ENCODE results near the gene CLEC6A. TPM values are rescaled to one million over a fixed set of nuclear protein-coding genes. Genes with fewer than 3 reads are reported as not detected.

The CLEC6A gene
- total RNA-seq, 2 experiments from 2014 or later = not detected

DNA sequence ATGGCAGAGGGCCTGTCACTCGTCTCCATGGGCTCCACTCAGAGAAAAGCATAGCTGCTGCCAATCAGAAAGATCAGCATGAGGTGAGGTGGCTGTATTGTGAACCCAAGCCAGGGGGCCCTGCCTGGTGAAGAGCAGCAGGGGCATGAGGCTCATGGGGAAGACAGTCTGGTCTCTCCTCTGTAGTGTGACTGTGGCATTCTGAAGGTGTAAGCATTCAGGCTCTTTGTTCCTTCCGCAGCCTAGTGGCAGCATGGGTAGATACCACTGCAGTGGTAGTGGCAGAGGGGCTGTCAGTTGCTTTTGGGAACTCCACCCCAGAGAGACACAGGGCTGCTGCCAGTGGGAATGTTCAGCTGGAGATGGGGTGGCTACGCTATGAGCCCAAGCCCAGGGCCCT lies 52.5 kb downstream of the CLEC6A start:
- no peak overlapping the region for H3K27ac Mint-ChIP-seq
- ATAC-seq (ENCODE audit: low read depth) (no peak), DNase-seq (no peak)
- no peaks in the 10 kb centered on the region for H3K9me3 Mint-ChIP-seq
- POLR2A ChIA-PET = no interaction called here
- H3K36me3 Mint-ChIP-seq = peaks cover 4% of the 10 kb centered on the region
- H3K4me1 Mint-ChIP-seq = peaks cover 2% of the 10 kb centered on the region
- H3K27me3 Mint-ChIP-seq = peaks cover 32% of the 10 kb centered on the region
- H3K4me3 Mint-ChIP-seq = no peak overlapping the region

DNA sequence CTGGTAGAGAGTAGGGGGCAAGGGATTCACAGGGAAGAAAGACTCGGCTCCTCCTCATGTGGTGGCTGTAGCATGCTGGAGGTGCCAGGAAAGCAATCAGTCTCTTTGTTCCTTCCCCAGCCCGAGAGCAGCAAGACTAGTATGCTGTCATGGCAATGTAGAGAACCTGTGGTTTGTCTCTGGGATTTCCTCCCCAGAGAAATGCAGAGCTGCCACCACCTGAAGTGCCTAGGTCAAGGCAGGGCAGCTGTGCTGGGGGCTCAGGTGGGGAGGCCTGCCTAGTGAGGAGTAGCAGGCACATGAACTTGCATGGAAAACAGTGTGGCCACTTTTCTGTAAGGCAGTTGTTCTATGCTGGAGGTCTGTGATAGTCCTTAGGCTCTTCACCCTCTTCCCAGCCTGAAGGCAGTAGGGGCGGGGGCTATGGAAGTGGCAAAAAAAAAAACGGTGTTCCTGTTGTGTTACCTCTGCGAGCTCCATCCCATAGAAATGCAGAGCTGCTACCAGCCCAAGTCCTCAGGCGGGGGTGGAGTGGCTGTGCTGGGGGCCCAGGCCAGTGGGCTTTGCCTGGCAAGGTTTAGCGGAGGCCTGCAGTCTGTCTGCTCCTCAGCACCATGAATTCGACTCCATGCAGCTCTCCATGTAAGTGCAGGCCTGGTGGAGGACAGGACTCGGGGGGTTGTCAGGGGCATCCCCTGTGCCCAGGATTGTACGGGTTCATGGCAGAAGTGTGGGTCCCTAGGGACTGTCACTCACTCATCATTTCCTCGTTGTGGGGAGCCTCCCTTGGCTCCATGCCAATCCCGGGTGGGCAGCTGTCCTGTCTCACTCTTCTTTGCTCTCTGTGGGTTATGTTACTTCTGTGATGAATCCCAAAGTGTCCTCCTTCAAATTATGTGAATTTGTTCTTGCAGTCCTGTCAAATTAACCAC lies 53.4 kb downstream of the CLEC6A start:
- Mint-ChIP-seq H3K4me3 (no peak overlapping the region), H3K9me3 (no peaks in the 10 kb centered on the region), H3K27ac (no peak overlapping the region), H3K36me3 (peaks cover 4% of the 10 kb centered on the region), H3K27me3 (peaks cover 38% of the 10 kb centered on the region), H3K4me1 (peaks cover 5% of the 10 kb centered on the region)
- POLR2A ChIA-PET = no interaction called here
- no peak for ATAC-seq (ENCODE audit: low read depth)
- DNase-seq = no peak

DNA sequence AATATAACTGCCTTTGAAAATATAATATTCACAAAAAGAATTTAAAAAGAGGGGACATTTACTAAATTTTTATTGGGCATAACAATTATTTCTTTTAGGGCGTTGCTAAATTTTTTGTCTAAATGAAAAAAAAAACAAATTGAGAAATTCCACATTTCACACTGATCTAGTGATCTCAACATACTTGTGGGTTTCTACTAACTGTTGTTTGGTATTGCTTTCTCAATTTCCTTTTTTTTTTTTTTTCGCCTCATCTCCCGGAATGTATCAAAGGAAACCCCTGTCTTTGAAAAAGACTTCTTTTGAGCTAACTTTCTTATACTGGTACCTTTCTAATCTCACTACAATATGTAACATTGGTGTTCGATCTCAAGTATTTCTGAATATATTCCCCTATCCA lies 57.5 kb downstream of the CLEC6A start, which contains the start of gene CLEC4D:
TSS of gene CLEC4D (plus strand) at position 248 of the 400 bp plus-strand sequence. CDS start 230 bp downstream, outside the sequence.
- peaks cover 47% of the 10 kb centered on the region for H3K27me3 Mint-ChIP-seq
- H3K4me1 Mint-ChIP-seq = peaks cover 5% of the 10 kb centered on the region
- DNase-seq (no peak), ATAC-seq (ENCODE audit: low read depth) (no peak)
- no peak within 1 kb of the TSS for H3K27ac Mint-ChIP-seq
- H3K9me3 Mint-ChIP-seq = no peaks in the 10 kb centered on the region
- no peak within 1 kb of the TSS for H3K4me3 Mint-ChIP-seq
- no peaks in the 10 kb centered on the region for H3K36me3 Mint-ChIP-seq
- POLR2A ChIA-PET = no interaction called here

DNA sequence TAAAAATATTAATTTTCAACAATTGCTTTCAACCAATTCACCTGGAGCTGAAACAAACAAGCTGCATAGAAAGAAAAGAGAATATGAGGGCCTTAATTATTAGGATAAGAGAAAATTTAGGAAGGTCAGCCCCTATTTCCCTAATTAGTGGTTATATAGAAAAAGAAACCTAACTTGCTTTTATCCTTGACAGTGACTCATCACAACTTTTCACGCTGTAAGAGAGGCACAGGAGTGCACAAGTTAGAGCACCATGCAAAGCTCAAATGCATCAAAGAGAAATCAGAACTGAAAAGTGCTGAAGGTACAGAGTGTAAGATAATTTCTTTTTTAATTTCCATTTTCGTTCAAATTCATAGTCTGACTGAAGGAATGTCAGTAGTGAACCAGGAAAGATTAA lies 62.2 kb downstream of the CLEC6A start:
- Mint-ChIP-seq H3K9me3 (no peaks in the 10 kb centered on the region), H3K27me3 (peaks cover 79% of the 10 kb centered on the region), H3K36me3 (no peaks in the 10 kb centered on the region), H3K4me1 (peaks cover 3% of the 10 kb centered on the region), H3K4me3 (no peak overlapping the region), H3K27ac (no peak overlapping the region)
- DNase-seq (no peak), ATAC-seq (ENCODE audit: low read depth) (no peak)
- POLR2A ChIA-PET = no interaction called here

DNA sequence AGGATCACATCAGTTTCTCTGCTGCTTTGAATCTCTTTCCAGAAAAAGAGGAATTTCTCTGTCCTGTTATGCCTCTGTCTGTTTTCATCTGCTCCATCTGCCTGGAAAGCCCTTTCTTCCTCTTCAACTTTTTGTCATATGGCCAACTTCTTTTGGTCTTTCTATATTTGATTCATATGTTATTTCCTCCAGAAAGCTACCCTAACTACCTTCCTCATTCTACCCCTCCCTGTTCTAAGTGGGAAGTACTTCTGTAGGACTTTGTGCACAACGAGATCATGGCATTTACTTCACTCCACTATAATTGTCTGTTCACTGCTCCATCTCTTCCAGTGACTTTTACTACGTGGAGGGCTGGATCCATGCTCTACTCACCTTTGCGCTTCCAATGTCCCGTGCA lies 63.4 kb downstream of the CLEC6A start:
- H3K4me1 Mint-ChIP-seq = no peaks in the 10 kb centered on the region
- POLR2A ChIA-PET = no interaction called here
- no peak for ATAC-seq (ENCODE audit: low read depth)

DNA sequence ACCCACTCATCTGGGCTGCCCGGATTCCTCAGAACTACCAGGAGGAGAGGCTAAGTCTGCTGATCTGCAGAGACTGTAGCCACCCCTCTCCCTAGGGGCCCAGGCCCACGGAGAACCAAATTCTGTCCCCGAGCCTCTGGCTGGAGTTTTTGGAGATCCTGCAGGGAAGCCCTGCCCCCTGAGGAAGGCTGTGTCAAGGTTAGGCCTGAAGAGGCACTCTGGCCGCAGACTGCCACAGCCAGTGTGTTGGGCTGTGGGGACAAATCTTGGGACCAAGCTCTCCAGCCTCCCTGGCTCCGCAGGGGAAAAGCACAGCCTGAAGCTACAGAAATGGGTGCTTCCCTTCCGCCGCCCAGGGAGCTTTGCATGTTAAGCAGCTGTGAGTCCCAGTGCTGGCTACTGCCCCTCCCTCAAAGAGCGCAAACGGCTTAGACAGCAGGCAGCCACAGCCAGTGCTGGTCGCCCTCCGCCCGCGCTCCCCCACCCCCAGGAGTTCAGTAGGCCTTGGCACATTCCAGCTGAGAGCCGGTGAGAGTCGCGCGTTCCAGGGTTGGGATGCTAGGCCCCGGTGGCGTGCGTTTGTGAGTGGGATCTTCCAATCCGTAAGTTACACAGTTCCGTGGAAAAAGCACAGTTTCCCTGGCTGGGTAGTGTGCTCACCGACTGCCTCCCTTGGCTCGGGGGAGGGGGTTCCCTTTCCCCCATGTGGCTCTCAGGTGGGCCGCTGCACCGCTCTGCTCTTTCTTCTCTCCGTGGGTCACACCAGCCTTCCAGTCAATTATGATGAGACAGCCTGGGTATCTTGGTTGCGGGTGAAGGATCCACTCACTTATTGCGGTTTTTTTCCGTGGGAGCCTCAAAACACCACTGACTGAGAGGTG lies 71.7 kb downstream of the CLEC6A start:
- Mint-ChIP-seq H3K36me3 (peaks cover 2% of the 10 kb centered on the region), H3K4me1 (no peaks in the 10 kb centered on the region), H3K27ac (no peak overlapping the region), H3K9me3 (peaks cover 10% of the 10 kb centered on the region), H3K4me3 (no peak overlapping the region), H3K27me3 (peaks cover 49% of the 10 kb centered on the region)
- ATAC-seq (ENCODE audit: low read depth) (no peak), DNase-seq (no peak)
- POLR2A ChIA-PET = no interaction called here

More for the DNA sequence above, 63.4 kb downstream of the CLEC6A start:
- Mint-ChIP-seq H3K36me3 (no peaks in the 10 kb centered on the region), H3K27ac (no peak overlapping the region), H3K9me3 (no peaks in the 10 kb centered on the region), H3K4me3 (no peak overlapping the region), H3K27me3 (peaks cover 80% of the 10 kb centered on the region)
- DNase-seq = no peak

Other genes starting within 250 kb of the CLEC6A start
- under 1 TPM in 1 of 2 experiments, not detected in 1; 0.11 TPM for gene FAM90A1, start 228.3 kb upstream of the CLEC6A start, total RNA-seq
- gene CLEC4D, start 57.5 kb downstream of the CLEC6A start, total RNA-seq = not detected
- gene CLEC4E, start 84.9 kb downstream of the CLEC6A start, total RNA-seq = not detected
- gene AICDA, start 156.9 kb downstream of the CLEC6A start, total RNA-seq = not detected
- gene MFAP5, start 206.9 kb downstream of the CLEC6A start, total RNA-seq = not detected
- gene RIMKLB, start 242.0 kb downstream of the CLEC6A start, total RNA-seq = 10 to 100 TPM; 15.5 to 17.9 TPM